Left renal pelvis (tissue), 4 donors: ENCODE data around the gene MLLT3. TPM values are rescaled to one million over a fixed set of nuclear protein-coding genes. Genes with fewer than 3 reads are reported as not detected.

ENCODE experiments used
- DNase-seq, 4 donors: peaks; one replicate each; pipeline ENCODE4 v3.0.0-alpha.2; 2013; ENCODE audit warnings: low read depth in 4 of 4, low spot score in 3 of 4
- polyA plus RNA-seq, 4 donors: library from polyadenylated mRNA; unstranded; fragments of 120-200 nt; gene quantifications; one replicate each; pipeline ENCODE4 v1.2.1, GENCODE V29; 2013; ENCODE audit not compliant: insufficient read length in 4 of 4

The MLLT3 gene
- polyA plus RNA-seq, 4 donors: 27.1 to 52.9 (median 38.8) TPM

- DNase-seq: no peak
Observed at GRCh38 chr9:20436476-20437195, 185.7 kb downstream of the MLLT3 start.

GRCh38 chr9:20428976-20429375 is 193.3 kb downstream of the MLLT3 start:
- DNase-seq: no peak

GRCh38 chr9:20427359-20427758 is 194.9 kb downstream of the MLLT3 start:
- DNase-seq: no peak

GRCh38 chr9:20426019-20426418 is 196.3 kb downstream of the MLLT3 start:
- no peak for DNase-seq

- no peak for DNase-seq
Observed at GRCh38 chr9:20419533-20419932, 202.8 kb downstream of the MLLT3 start.

GRCh38 chr9:20418485-20418884 is 203.8 kb downstream of the MLLT3 start:
- DNase-seq: no peak

GRCh38 chr9:20417373-20418080 is 204.8 kb downstream of the MLLT3 start:
- no peak for DNase-seq

- no peak for DNase-seq
Observed at GRCh38 chr9:20414150-20414549, 208.1 kb downstream of the MLLT3 start.

- no peak for DNase-seq
Observed at GRCh38 chr9:20409321-20410092, 212.8 kb downstream of the MLLT3 start.

GRCh38 chr9:20408513-20408912 is 213.8 kb downstream of the MLLT3 start:
- no peak for DNase-seq

GRCh38 chr9:20407013-20407412 is 215.3 kb downstream of the MLLT3 start:
- DNase-seq: no peak

- DNase-seq: no peak
Observed at GRCh38 chr9:20406344-20406743, 216.0 kb downstream of the MLLT3 start.

- DNase-seq: no peak
Observed at GRCh38 chr9:20405616-20406015, 216.7 kb downstream of the MLLT3 start.

- DNase-seq: no peak
Observed at GRCh38 chr9:20405078-20405477, 217.2 kb downstream of the MLLT3 start.

- no peak for DNase-seq
Observed at GRCh38 chr9:20404192-20404813, 218.0 kb downstream of the MLLT3 start.

GRCh38 chr9:20403346-20403745 is 219.0 kb downstream of the MLLT3 start:
- DNase-seq: no peak

- no peak for DNase-seq
Observed at GRCh38 chr9:20402273-20402875, 219.9 kb downstream of the MLLT3 start.

- no peak for DNase-seq
Observed at GRCh38 chr9:20398536-20399338, 223.6 kb downstream of the MLLT3 start.

- DNase-seq: no peak
Observed at GRCh38 chr9:20397348-20397747, 225.0 kb downstream of the MLLT3 start.

GRCh38 chr9:20396509-20396908 is 225.8 kb downstream of the MLLT3 start:
- DNase-seq: no peak
